Globus pallidus (tissue), 1 donor: ENCODE measurements around the gene CERK.
"Not testable (repeated sequence)": the region's sequence is repeated elsewhere in the genome, so short reads cannot be mapped to it uniquely, and the experiment has no call there.

Experiments used
- DNase-seq: peaks from one replicate; pipeline ENCODE4 v3.0.0-alpha.2; 2015; ENCODE audit warnings: low spot score

CERK gene

GRCh38 chr22:46646531-46647215 lies 91.4 kb downstream of the CERK start:
- DNase-seq = no peak

- not testable (repeated sequence) for DNase-seq
Measured at GRCh38 chr22:46642840-46643480, 95.1 kb downstream of the CERK start.

- DNase-seq = no peak
Measured at GRCh38 chr22:46641811-46642266, 96.2 kb downstream of the CERK start.

GRCh38 chr22:46640293-46641055 lies 97.6 kb downstream of the CERK start:
- DNase-seq = no peak

DNA sequence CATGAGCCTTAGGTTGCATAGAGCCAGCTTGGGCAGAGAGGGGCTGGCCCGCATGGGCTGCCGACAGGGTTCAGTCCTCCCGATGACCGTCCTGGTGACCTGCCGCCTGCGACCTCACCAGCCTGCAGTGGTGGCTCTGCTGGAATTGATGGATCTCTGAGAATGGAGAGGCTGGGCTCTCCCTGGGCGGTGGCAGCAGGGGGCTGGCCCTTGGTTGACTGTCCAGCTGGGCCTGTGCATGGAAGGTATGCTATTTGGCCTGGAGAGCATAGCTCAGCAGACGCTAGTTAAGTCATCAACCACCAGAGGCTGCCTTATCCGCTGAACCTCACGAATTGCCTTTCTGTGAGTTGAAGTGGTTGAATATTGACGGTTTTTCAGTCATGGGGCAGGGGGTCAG lies 98.2 kb downstream of the CERK start:
- no peak for DNase-seq

DNA sequence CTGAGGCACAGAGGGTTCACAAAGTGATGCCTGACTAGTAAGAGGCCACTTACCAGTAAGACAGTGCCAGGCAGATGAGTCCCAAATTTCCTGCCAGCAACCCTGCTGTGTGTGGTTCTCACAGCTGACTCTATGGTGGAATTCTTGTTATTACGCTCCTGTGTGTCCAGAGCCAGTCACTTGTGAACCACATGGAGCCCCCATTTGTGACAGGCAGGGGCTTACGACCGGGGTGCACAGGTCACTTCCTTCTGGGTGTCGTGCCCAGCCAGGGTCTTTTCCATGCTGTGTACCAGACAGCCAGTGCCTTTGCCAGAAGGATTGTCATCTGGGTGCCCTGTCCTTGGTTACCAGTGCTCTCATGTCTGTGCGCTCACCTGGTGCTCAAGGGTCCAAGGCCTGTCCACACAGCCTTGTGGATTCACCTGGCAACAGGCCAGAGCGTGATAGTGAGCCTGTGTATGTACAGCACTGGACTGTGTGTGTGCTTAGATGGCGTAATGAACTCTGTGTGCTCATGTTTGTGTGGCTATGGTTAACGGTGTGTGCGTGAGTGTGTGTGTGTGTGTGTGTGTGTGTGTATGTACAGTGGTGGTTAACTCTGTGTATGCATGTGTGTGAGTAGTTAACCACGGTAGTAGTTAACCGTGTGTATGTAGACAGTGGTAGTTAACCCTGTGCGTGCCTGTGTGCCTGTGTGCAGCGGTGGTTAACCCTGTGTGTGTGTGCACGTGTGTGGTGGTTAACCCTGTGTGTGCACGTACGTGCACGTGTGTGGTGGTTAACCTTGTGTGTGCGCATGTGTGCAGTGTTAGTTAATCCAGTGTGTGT lies 99.2 kb downstream of the CERK start:
- no peak for DNase-seq

GRCh38 chr22:46637711-46638600 lies 100.1 kb downstream of the CERK start:
- DNase-seq = no peak

GRCh38 chr22:46636221-46637002 lies 101.6 kb downstream of the CERK start:
- no peak for DNase-seq

DNA sequence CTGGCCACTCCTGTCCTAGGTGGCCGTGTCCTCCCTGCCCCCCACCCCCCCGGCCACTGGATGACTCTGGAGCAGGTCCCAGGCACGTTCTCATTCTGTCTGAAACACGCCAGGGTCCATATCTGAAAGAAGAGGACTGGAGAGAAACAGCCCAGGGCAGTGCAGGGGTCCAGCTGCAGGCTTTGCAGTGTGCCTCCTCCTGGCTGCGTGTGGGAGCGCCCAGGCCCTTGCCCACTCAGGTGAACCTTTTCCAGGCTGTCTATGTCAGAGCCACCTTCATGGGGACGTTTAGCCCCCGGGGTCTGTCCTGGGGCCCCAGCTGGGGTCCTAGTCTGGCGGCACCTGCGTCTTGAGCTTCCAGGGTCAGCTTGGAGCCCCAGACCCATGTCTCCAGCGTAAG lies 102.3 kb downstream of the CERK start:
- DNase-seq = no peak

DNA sequence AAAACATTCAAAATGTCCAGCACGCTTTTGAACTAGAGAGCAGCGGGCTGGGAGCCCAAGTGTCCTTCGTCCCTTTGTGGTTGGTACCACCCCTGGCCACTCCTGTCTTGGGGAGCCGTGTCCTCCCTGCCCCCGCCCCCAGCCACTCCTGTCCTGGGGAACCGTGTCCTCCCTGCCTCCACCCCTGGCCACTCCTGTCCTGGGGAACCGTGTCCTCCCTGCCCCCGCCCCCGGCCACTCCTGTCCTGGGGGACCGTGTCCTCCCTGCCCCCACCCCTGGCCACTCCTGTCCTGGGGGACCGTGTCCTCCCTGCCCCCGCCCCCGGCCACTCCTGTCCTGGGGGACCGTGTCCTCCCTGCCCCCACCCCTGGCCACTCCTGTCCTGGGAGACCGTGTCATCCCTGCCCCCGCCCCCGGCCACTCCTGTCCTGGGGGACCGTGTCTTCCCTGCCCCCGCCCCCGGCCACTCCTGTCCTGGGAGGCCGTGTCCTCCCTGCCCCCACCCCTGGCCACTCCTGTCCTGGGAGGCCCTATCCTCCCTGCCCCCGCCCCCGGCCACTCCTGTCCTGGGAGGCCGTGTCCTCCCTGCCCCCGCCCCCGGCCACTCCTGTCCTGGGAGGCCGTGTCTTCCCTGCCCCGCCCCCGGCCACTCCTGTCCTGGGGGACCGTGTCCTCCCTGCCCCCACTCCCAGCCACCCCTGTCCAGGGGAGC lies 102.9 kb downstream of the CERK start:
- not testable (repeated sequence) for DNase-seq
